Activated CD4-positive, CD25-positive, alpha-beta regulatory T cell treated with anti-CD3 and anti-CD28 coated beads, Interleukin-2, amount 50 U/mL, for 72 hours (primary cell): ENCODE data around the gene ZNF574.

Source experiments
- DNase-seq: peaks from one replicate; pipeline ENCODE4 v3.0.0; 2021

Gene ZNF574

DNA sequence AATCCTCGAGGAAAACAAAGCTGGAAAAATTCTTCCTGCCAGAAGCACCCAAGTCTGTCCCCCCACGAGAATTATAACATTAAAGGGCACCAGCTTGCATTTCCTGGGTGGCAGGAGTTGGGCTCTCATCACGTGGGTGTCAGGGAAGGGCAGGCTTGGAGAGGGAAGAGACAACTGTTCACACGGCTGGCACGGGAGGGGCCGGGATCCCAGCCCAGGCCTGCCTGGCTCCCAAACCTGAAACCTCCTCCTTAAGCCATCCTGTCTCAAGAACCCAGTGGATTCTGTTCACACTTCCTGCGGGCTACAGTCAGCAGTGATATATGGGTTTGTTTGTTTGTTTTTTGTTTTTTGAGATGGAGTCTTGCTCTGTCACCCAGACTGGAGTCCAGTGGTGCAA lies 18.1 kb upstream of the ZNF574 start:
- DNase-seq, result no peak

DNA sequence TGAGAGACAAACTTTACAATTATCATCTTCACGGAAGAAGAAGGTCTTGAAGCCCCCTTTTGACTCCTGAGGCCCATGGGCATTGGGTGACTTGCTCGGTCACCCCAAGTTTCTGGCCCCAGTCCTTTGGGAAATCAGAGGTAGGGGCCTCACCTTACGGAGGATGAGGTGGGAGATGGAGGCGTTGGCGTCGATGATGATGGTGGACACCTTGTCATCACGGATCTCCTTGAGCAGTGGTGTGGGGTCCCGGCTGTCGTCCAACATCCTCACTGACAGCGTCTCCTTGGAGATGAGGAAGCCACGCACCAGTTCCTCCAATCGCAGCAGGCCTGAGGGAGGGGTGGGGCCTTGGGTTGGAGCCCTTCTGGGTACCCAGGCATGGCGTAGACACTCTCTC lies 16.8 kb upstream of the ZNF574 start:
- no peak for DNase-seq

DNA sequence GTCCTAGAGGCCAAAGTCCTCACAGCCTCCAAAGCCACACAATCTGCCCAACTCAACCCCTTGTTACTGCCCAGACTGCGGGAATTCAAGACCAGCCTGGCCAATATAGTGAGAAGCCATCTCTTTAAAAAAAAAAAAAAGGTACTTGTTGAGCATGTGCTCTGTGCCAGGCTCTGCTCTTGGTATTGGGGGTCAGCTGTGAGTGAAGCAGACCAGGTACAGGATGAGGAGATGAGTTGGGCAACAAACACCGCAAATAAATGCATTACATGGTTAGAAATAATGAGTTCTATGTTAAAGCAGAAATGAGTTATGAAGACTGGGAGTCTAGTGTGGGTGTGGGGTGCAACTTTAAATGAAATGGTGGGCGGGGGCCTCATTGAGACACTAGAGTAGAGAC lies 15.8 kb upstream of the ZNF574 start:
- no peak for DNase-seq

DNA sequence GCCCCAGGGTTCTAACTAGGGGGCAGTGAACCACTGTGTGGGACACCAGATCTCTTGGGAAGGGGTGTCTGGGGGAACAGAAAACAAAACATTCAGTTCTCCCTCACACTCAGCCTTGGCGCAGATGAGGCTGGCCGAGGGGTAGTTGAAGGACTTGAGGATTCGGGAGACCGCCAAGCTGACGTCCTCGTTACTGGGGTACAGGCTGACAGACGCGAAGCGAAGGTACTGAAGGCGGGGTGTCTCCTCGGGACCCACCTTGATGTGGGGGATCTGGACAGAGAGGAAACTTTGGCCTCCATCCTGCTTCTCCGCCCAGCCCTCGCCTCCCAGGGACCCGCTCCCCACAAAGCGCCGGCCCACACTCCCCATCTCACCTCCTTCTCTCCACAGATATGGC lies 13.6 kb upstream of the ZNF574 start:
- no peak for DNase-seq

GRCh38 chr19:42064432-42064831 lies 11.5 kb upstream of the ZNF574 start:
- DNase-seq, result no peak

- no peak for DNase-seq
These were observed 10.9 kb upstream of the ZNF574 start for GRCh38 chr19:42065051-42065450.

DNA sequence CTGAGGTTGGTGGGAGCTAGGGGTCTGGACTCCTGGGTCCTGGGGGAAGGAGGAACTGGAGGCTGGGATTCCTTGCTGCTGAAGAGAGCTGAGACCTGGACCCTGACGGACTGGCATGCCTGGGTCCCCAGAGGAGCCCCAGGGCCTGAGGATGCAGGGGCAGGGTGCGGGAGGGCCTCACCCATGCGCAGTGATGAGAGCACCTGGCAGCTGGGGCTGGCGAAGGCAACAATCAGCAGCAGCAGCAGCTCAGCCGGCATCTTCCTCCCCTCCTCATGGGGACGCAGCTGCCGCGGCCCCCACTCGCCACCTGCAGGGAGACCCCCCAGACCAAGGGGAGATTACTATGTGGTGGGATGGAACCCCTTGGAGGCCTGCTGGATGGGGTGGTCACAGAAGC lies 10.5 kb upstream of the ZNF574 start:
- no peak for DNase-seq

GRCh38 chr19:42066075-42066754 lies 9.8 kb upstream of the ZNF574 start:
- DNase-seq, result no peak

GRCh38 chr19:42067315-42067888 lies 8.6 kb upstream of the ZNF574 start:
- DNase-seq, result no peak

DNA sequence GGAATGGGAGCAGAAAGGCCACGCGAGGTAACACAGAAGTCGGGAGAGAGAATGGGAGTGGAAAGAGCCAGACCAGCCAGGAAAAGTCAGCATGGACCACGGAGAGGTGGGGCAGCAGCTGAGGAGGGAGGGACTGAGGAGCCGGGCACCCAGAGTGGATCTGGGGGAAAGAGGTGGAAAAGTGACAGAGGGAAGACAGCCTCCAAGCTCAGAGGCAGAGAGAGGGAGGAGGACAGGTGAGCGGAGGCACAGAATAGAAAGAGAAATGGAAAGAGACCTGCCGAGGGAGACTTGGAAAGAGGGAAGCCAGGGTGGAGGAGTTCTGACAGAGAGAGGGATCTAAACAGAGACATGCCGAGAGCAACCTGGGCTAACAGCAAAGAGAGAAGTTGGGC lies 7.6 kb upstream of the ZNF574 start:
- no peak for DNase-seq

GRCh38 chr19:42068756-42069571 lies 7.0 kb upstream of the ZNF574 start:
- no peak for DNase-seq

- DNase-seq, result no peak
These were observed 6.2 kb upstream of the ZNF574 start, which contains the start of gene GRIK5 for GRCh38 chr19:42069619-42070351. Gene GRIK5, minus strand, starts transcription at chr19:42070206. Its CDS starts 4,436 bp downstream, at chr19:42065770.

GRCh38 chr19:42071247-42071646 lies 4.7 kb upstream of the ZNF574 start:
- DNase-seq, result no peak

DNA sequence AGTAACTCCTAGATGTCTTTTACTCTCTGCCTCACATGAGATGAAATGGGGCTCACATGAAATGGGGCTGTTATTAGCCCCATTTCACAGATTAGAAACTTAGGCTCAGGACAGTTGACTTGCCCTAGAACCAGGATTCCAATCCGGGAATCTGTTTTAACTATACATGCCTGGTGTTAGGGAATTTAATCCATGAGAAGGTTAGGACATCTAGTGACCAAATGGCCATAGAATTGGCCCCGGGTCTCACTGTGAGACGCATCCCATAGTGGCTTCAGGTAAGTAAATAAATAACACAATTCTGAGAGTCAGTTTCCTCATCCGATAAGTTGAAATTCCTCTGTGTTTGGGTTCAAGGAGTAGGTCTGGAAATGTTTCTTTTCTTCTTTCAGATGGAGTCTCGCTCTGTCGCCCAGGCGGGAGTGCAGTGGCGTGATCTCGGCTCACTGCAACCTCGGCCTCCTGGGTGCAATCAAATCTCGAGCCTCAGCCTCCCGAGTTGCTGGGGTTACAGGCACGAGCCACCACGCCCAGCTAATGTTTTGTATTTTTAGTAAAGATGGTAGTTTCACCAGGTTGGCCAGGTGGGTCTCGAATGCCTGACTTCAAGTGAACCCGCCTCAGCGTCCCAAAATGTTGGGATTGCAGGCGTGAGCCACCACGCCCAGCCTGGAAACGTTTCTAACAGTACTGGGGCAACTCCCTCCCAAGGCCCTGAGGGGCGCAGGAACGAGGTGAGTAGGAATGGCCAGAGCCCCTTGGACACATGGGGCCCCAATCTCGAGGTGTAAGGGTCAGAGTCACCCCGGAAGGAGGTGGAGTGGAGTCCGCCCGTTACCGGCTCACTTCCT lies 1.2 kb upstream of the ZNF574 start:
- DNase-seq, result peak; percentile 46

- no peak for DNase-seq
These were observed 676 bp upstream of the ZNF574 start for GRCh38 chr19:42075364-42075615.

DNA sequence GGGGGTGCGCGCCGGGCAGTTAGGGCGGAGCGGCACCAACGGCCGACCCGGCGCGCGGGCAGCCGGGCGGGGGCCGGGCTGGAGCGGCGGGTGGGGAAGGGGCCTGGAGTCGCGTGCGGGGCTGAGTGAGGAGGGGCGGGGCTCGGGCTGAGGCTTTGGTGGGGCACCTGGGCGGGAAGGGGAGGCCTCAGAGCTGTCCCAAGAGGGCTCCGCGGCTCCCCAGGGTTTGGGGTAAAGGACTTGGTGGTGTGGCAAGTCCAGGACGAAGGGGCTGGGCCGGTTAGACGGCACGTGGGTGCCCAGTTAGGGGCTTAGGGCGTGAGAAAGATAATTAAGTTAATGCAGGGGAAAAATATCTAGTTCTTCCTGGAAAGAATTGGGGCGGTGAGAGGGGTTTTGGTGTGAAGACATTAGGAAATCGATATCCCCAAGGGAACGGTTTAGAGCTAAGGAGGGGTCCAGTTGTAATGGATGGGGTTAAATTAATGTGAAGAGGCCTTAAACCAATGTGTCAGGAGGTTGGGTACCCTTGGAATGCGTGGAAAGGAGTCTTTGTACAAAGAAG lies 496 bp downstream of the ZNF574 start:
- no peak for DNase-seq

- no peak for DNase-seq
These were observed 2.1 kb downstream of the ZNF574 start for GRCh38 chr19:42078058-42078457.

DNA sequence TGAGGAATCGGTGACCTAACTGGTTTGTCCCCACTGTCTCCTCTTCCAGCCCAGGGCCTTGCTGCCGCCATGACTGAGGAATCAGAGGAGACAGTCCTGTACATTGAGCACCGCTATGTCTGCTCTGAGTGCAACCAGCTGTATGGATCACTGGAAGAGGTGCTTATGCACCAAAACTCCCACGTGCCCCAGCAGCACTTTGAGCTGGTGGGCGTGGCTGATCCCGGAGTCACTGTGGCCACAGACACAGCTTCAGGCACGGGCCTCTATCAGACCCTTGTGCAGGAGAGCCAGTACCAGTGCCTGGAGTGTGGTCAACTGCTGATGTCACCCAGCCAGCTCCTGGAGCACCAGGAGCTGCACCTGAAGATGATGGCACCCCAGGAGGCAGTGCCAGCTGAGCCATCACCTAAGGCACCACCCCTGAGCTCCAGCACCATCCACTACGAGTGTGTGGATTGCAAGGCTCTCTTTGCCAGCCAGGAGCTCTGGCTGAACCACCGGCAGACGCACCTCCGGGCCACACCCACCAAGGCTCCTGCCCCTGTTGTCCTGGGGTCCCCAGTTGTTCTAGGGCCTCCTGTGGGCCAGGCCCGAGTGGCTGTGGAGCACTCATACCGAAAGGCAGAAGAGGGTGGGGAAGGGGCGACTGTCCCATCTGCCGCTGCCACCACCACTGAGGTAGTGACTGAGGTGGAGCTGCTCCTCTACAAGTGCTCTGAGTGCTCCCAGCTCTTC lies 2.7 kb downstream of the ZNF574 start:
- DNase-seq, result no peak

DNA sequence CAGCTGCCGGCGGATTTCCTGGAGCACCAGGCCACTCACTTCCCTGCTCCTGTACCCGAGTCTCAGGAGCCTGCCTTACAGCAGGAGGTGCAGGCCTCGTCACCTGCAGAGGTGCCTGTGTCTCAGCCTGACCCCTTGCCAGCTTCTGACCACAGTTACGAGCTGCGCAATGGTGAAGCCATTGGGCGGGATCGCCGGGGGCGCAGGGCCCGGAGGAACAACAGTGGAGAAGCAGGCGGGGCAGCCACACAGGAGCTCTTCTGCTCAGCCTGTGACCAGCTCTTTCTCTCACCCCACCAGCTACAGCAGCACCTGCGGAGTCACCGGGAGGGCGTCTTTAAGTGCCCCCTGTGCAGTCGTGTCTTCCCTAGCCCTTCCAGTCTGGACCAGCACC lies 3.3 kb downstream of the ZNF574 start:
- no peak for DNase-seq

DNA sequence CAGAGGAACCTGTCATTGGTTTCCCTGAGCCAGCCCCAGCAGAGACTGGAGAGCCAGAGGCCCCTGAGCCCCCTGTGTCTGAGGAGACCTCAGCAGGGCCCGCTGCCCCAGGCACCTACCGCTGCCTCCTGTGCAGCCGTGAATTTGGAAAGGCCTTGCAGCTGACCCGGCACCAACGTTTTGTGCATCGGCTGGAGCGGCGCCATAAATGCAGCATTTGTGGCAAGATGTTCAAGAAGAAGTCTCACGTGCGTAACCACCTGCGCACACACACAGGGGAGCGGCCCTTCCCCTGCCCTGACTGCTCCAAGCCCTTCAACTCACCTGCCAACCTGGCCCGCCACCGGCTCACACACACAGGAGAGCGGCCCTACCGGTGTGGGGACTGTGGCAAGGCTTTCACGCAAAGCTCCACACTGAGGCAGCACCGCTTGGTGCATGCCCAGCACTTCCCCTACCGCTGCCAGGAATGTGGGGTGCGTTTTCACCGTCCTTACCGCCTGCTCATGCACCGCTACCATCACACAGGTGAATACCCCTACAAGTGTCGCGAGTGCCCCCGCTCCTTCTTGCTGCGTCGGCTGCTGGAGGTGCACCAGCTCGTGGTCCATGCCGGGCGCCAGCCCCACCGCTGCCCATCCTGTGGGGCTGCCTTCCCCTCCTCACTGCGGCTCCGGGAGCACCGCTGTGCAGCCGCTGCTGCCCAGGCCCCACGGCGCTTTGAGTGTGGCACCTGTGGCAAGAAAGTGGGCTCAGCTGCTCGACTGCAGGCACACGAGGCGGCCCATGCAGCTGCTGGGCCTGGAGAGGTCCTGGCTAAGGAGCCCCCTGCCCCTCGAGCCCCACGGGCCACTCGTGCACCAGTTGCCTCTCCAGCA lies 4.2 kb downstream of the ZNF574 start:
- no peak for DNase-seq
